Keratinocyte (primary cell): ENCODE data around the gene GABRQ. TPM values are rescaled to one million over a fixed set of nuclear protein-coding genes. Genes with fewer than 3 reads are reported as not detected.

Experiments used
- DNase-seq: peaks from one replicate; pipeline ENCODE4 v3.0.0-alpha.2; 2011; ENCODE audit warnings: low read depth, missing footprints, low spot score
- FAIRE-seq: peaks from 2 replicates; lab custom pipeline; 2011; peaks lifted over from hg19 to GRCh38; lab: Jason Lieb, UNC
- H2AFZ ChIP-seq: 2 replicates; pipeline ENCODE4 v1.6.0; 2012; ENCODE audit warnings: low read length, control low read depth, inconsistent platforms; ENCODE audit not compliant: control insufficient read depth
- H3K27ac ChIP-seq: 2 replicates; pipeline ENCODE4 v1.5.1; 2011; ENCODE audit warnings: low read length; ENCODE audit not compliant: control insufficient read depth, insufficient read depth
- H3K27me3 ChIP-seq: 3 replicates; pipeline ENCODE4 v1.6.0; 2011; ENCODE audit warnings: low read length; ENCODE audit not compliant: control insufficient read depth, insufficient read depth; ENCODE audit errors: extremely low read depth
- H3K36me3 ChIP-seq, 2 experiments: 2 replicates in 1 of 2; 3 replicates in 1 of 2; pipeline ENCODE4 v1.5.1; 2011; ENCODE audit warnings: low read length in 2 of 2, mild to moderate bottlenecking in 1 of 2; ENCODE audit not compliant: control insufficient read depth in 2 of 2, insufficient read depth in 2 of 2; ENCODE audit errors: extremely low read depth in 1 of 2
- H3K4me1 ChIP-seq: 3 replicates; pipeline ENCODE4 v1.5.1; 2011; ENCODE audit warnings: low read length; ENCODE audit not compliant: control insufficient read depth, insufficient read depth; ENCODE audit errors: extremely low read depth
- H3K4me2 ChIP-seq: 3 replicates; pipeline ENCODE4 v1.6.0; 2011; ENCODE audit warnings: low read depth, low read length; ENCODE audit not compliant: control insufficient read depth, insufficient read depth; ENCODE audit errors: extremely low read depth
- H3K4me3 ChIP-seq, 3 experiments: fragments of 200-600 bp in 1 of 3; sonication (generic) in 1 of 3; 2 replicates in 2 of 3; 3 replicates in 1 of 3; pipeline ENCODE4 v1.5.1; 2011 to 2016; ENCODE audit warnings: low read length in 3 of 3, mild to moderate bottlenecking in 3 of 3, control low read depth in 2 of 3, inconsistent platforms in 1 of 3, low read depth in 1 of 3, mixed read lengths in 1 of 3, mixed run types in 1 of 3, moderate library complexity in 1 of 3; ENCODE audit not compliant: control insufficient read depth in 2 of 3, insufficient read depth in 2 of 3; ENCODE audit errors: extremely low read depth in 1 of 3
- H3K79me2 ChIP-seq: 2 replicates; pipeline ENCODE4 v1.6.0; 2012; ENCODE audit warnings: low read length; ENCODE audit not compliant: control insufficient read depth, insufficient read depth
- H3K9ac ChIP-seq: 3 replicates; pipeline ENCODE4 v1.6.0; 2011; ENCODE audit warnings: low read length; ENCODE audit not compliant: control insufficient read depth, insufficient read depth; ENCODE audit errors: extremely low read depth
- H3K9me1 ChIP-seq: 3 replicates; pipeline ENCODE4 v1.6.0; 2011; ENCODE audit warnings: low read length; ENCODE audit not compliant: control insufficient read depth, insufficient read depth; ENCODE audit errors: extremely low read depth
- H3K9me3 ChIP-seq: 2 replicates; pipeline ENCODE4 v1.5.1; 2012; ENCODE audit warnings: low read depth, low read length; ENCODE audit not compliant: control insufficient read depth
- H4K20me1 ChIP-seq: 3 replicates; pipeline ENCODE4 v1.6.0; 2011; ENCODE audit warnings: low read length; ENCODE audit not compliant: control insufficient read depth, insufficient read depth; ENCODE audit errors: extremely low read depth
- EZH2 ChIP-seq: IDR thresholded peaks from one replicate; pipeline ENCODE4 v1.6.1; 2012; ENCODE audit warnings: inconsistent platforms, mild to moderate bottlenecking, low read length, moderate library complexity
- dilution Hi-C: fragments of 300-500 bp; cut with MboI; formaldehyde crosslinking; loops from one replicate; pipeline ENCODE4 v1.7.0; 2020; ENCODE audit warnings: low sequenced_read_pairs; ENCODE audit not compliant: extremely low pct_ligation_motif_present
- polyA plus RNA-seq, 5 experiments: library from polyadenylated mRNA; depleted of rRNA in 3 of 5; stranded (reverse) in 3 of 5; stranded (forward) in 1 of 5; unstranded in 1 of 5; fragments of >200 nt; gene quantifications; 1 replicate in 1 of 5; 2 replicates in 3 of 5; 3 replicates in 1 of 5; pipeline versions ENCODE4 v1.2.1 to v1.2.3, GENCODE V29; 2011 to 2012; ENCODE audit warnings: missing spikeins in 2 of 5, low read depth in 1 of 5, low replicate concordance in 1 of 5
- TF ChIP-seq, protein P1 (sequence below), 3 experiments: IDR thresholded peaks in 1 of 3; conservative IDR thresholded peaks in 1 of 3; optimal IDR thresholded peaks in 1 of 3; 2 replicates in 2 of 3; 3 replicates in 1 of 3; pipeline versions ENCODE3 to v1.5.1; 2011; ENCODE audit warnings: low read length in 3 of 3, mild to moderate bottlenecking in 3 of 3, moderate library complexity in 2 of 3, control low read depth in 1 of 3, inconsistent platforms in 1 of 3; ENCODE audit not compliant: insufficient read depth in 2 of 3; ENCODE audit errors: extremely low read depth in 1 of 3

The GABRQ gene
- polyA plus RNA-seq, 1 donor (not counting 4 experiments of a cell fraction or from before 2014, with no cell fraction given): 0.08 TPM

DNA sequence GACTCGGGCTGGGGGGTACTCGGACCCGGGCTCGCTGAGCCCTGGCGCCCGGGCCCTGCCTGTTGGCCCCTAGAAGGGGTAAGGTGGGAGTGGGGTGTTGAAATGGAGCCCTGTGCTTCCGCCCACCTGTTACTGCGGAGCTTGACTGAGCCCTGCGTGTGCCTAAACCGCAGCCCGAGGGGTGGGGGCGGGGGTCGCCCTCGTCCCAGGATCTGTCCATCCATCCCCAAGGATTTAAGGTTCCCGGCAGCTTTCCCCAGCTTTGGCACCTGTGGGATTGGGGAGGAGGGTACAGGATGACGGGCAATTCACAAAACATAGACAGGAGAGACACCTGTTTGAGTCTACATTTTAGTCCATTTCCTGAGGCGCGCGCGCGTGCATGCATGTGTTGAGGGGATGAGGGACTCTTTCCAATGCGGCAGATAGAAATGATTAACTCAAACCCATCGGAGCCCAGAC lies 779 bp downstream of the GABRQ start:
- Histone ChIP-seq H3K36me3 (no peaks in the 10 kb centered on the region), H3K79me2 (no peaks in the 10 kb centered on the region), H3K4me2 (no peak overlapping the region), H3K9me1 (no peaks in the 10 kb centered on the region), H4K20me1 (no peaks in the 10 kb centered on the region), H2AFZ (no peak overlapping the region), H3K9me3 (no peaks in the 10 kb centered on the region), H3K4me1 (peaks cover 7% of the 10 kb centered on the region), H3K27ac (no peak overlapping the region), H3K27me3 (peaks cover 22% of the 10 kb centered on the region), H3K4me3 (no peak overlapping the region), H3K9ac (no peak overlapping the region)
- DNase-seq (no peak), FAIRE-seq (no peak)
- dilution Hi-C loops: loop anchor here (25.0 kb wide), 1 partner anchor 901 kb away; the partner anchor contains the start of gene CNGA2
- TF ChIP-seq, protein P1, sequence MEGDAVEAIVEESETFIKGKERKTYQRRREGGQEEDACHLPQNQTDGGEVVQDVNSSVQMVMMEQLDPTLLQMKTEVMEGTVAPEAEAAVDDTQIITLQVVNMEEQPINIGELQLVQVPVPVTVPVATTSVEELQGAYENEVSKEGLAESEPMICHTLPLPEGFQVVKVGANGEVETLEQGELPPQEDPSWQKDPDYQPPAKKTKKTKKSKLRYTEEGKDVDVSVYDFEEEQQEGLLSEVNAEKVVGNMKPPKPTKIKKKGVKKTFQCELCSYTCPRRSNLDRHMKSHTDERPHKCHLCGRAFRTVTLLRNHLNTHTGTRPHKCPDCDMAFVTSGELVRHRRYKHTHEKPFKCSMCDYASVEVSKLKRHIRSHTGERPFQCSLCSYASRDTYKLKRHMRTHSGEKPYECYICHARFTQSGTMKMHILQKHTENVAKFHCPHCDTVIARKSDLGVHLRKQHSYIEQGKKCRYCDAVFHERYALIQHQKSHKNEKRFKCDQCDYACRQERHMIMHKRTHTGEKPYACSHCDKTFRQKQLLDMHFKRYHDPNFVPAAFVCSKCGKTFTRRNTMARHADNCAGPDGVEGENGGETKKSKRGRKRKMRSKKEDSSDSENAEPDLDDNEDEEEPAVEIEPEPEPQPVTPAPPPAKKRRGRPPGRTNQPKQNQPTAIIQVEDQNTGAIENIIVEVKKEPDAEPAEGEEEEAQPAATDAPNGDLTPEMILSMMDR (optimal IDR thresholded peaks at IDR 0.05 in 1 of 3, IDR thresholded peaks at IDR 0.05 in 1 of 3, conservative IDR thresholded peaks at IDR 0.05 in 1 of 3; ENCODE audit: extremely low read depth in 1 of 3, insufficient read depth in 2 of 3, low read length in 3 of 3): no peak
- no peak for TF ChIP-seq EZH2

DNA sequence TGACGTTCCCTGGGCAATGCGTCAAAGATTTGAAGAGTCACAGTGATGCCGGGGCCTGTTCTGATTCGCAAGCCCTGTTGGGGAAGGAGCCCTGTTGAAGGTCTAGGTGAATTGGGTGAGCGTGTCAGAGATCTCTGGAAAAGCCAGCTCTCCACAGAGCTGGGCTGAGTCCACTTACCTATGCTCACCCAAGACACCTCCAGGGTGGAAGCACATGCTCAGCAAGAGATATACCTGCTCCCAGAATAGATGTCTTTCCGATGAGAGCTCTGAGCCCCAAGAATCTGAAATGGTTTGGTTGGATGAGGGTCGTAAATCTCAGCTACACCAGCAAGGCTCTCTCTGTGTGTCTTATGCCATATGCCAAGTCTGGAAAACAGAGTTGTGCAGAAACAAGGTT lies 1.7 kb downstream of the GABRQ start:
- Histone ChIP-seq H4K20me1 (no peaks in the 10 kb centered on the region), H3K79me2 (no peaks in the 10 kb centered on the region), H3K9ac (no peak overlapping the region), H3K9me3 (no peaks in the 10 kb centered on the region), H3K9me1 (no peaks in the 10 kb centered on the region), H3K4me2 (no peak overlapping the region), H3K4me3 (no peak overlapping the region), H3K36me3 (no peaks in the 10 kb centered on the region), H2AFZ (no peak overlapping the region), H3K27ac (no peak overlapping the region), H3K27me3 (peaks cover 22% of the 10 kb centered on the region), H3K4me1 (peaks cover 7% of the 10 kb centered on the region)
- FAIRE-seq: no peak
- TF ChIP-seq, protein P1 (optimal IDR thresholded peaks at IDR 0.05 in 1 of 3, IDR thresholded peaks at IDR 0.05 in 1 of 3, conservative IDR thresholded peaks at IDR 0.05 in 1 of 3; ENCODE audit: extremely low read depth in 1 of 3, insufficient read depth in 2 of 3, low read length in 3 of 3): no peak
- no peak for TF ChIP-seq EZH2
- DNase-seq: no peak
- dilution Hi-C loops: loop anchor here (25.0 kb wide), 1 partner anchor 902 kb away; the partner anchor contains the start of gene CNGA2
